ENCODE results near the gene GRID1. TPM values are rescaled to one million over a fixed set of nuclear protein-coding genes. Genes with fewer than 3 reads are reported as not detected.

GRID1 gene
- total RNA-seq, 4 donors from 2014 or later = 0.35 to 10.7 (median 1.3) TPM

DNA sequence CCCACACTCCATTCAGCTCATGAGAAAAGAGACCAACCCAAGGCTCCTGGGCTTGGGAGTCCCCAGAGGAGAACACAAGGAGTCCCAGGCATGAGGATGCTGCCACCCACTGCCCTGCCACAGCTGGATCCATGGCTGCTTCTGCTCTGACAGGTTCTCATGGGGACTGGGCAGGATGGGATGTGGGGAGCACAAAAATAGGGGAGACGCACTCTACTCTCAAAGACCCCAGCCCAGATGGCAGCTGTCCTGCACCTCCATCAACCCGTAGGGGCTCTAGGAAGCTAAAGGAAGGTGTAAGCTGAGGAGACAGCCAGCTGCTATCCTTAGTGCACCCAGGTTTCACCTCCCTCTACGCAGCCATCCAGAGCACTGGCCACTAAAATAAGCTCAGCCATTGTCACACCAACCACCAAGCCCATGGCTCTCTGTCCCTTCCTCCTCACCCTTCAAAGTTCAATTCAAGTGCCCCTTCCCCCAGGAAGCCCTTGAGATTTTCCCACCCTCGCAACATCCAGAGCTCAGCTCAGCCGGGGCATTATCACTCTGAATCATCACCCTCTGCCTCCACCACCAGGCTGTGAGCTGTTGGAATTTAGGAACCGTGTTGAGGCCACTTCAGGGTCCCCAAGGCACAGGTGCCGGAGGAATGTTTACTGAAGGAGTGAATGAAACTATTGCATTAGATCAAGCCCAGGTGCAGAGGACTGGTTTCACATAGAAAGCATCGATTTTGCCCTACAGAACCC lies 142.1 kb downstream of the GRID1 start:
- Histone ChIP-seq H3K27me3 (no peaks in the 10 kb centered on the region), H3K4me1 (no peaks in the 10 kb centered on the region), H3K27ac (no peak overlapping the region), H3K9me3 (no peaks in the 10 kb centered on the region), H3K36me3 (no peaks in the 10 kb centered on the region), H3K4me3 (no peak overlapping the region)
- DNase-seq = no peak
- TF ChIP-seq, protein P1, sequence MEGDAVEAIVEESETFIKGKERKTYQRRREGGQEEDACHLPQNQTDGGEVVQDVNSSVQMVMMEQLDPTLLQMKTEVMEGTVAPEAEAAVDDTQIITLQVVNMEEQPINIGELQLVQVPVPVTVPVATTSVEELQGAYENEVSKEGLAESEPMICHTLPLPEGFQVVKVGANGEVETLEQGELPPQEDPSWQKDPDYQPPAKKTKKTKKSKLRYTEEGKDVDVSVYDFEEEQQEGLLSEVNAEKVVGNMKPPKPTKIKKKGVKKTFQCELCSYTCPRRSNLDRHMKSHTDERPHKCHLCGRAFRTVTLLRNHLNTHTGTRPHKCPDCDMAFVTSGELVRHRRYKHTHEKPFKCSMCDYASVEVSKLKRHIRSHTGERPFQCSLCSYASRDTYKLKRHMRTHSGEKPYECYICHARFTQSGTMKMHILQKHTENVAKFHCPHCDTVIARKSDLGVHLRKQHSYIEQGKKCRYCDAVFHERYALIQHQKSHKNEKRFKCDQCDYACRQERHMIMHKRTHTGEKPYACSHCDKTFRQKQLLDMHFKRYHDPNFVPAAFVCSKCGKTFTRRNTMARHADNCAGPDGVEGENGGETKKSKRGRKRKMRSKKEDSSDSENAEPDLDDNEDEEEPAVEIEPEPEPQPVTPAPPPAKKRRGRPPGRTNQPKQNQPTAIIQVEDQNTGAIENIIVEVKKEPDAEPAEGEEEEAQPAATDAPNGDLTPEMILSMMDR (IDR thresholded peaks at IDR 0.05) = no peak
- TF ChIP-seq POLR2A (IDR thresholded peaks at IDR 0.05) = no peak

GRCh38 chr10:86223256-86223655 lies 143.3 kb downstream of the GRID1 start:
- Histone ChIP-seq H3K4me3 (no peak overlapping the region), H3K4me1 (no peaks in the 10 kb centered on the region), H3K27ac (no peak overlapping the region), H3K36me3 (no peaks in the 10 kb centered on the region), H3K9me3 (no peaks in the 10 kb centered on the region), H3K27me3 (no peaks in the 10 kb centered on the region)
- peak in 1 of 3 donors; percentile 16 for DNase-seq
- TF ChIP-seq, protein P1 (IDR thresholded peaks at IDR 0.05) = no peak
- TF ChIP-seq POLR2A (IDR thresholded peaks at IDR 0.05) = no peak

- Histone ChIP-seq H3K36me3 (no peaks in the 10 kb centered on the region), H3K4me1 (no peaks in the 10 kb centered on the region), H3K4me3 (no peak overlapping the region), H3K27me3 (no peaks in the 10 kb centered on the region), H3K27ac (no peak overlapping the region), H3K9me3 (no peaks in the 10 kb centered on the region)
- TF ChIP-seq, protein P1 (IDR thresholded peaks at IDR 0.05) = no peak
- TF ChIP-seq POLR2A (IDR thresholded peaks at IDR 0.05) = no peak
- peak in 1 of 3 donors; percentile 22 for DNase-seq
Measured at GRCh38 chr10:86222687-86223086, 143.9 kb downstream of the GRID1 start.

DNA sequence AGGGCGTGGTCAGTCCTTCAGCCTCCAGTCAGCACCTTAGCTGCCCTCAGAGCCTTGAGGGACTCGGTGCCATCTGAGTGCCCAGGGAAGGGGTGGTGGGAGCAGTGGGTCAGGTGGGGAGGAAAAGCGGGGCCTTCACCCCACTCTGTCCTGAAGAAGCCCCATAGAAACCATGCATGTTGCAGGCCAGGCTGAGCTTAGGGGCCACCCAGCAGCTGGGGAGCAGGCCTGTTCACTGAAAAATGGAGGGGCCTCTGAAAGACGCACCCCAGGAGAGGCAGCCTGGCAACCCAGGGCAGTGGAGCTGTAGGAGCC lies 144.3 kb downstream of the GRID1 start:
- Histone ChIP-seq H3K27me3 (no peaks in the 10 kb centered on the region), H3K4me3 (no peak overlapping the region), H3K4me1 (no peaks in the 10 kb centered on the region), H3K9me3 (no peaks in the 10 kb centered on the region), H3K27ac (no peak overlapping the region), H3K36me3 (no peaks in the 10 kb centered on the region)
- DNase-seq = no peak
- no peak for TF ChIP-seq POLR2A (IDR thresholded peaks at IDR 0.05)
- TF ChIP-seq, protein P1 (IDR thresholded peaks at IDR 0.05) = no peak

DNA sequence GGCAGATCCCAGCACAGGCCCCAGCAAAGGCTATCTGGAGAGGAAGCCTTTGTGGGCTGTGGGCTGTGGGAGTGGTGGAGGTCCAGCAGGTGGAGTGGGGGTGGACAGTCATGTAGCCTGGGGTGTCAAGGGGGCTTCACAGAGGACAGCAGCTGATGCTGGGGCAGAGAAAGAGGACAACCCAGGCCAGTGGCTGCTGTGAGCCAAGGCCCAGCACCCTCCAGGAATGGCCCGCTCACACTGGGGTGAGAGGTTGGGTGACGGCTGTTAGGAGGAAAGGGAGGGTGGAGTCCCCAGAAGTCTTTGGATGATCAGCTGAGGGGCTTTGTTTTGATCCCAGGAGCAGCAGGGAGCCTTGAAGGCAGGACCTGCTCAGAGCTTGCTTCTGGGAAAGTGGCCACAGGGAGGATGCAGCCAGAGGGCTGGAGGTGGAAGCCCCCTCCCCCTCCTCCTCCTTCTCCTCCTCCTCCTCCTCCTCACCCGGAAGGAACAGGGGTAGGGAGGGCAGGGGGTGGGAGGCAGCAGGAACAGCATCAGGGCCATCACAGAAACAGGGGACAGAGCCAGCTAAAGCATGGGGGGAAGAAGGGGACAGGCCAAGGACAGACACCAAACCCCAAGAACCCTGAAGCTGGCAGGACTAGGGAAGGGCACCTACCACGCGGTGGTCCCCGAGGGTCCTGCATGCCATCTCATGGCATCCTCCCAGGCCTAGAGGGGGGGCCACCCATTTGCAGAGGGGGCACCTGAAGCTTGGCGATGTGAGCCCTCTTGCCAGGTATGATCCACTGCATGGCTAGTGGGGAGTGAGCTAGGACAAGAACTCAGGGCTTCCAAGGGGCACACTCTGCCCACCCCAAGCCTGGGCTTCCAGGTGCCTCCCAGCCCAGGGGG lies 144.9 kb downstream of the GRID1 start:
- Histone ChIP-seq H3K27ac (no peak overlapping the region), H3K4me1 (no peaks in the 10 kb centered on the region), H3K9me3 (no peaks in the 10 kb centered on the region), H3K4me3 (no peak overlapping the region), H3K27me3 (no peaks in the 10 kb centered on the region), H3K36me3 (no peaks in the 10 kb centered on the region)
- no peak for TF ChIP-seq POLR2A (IDR thresholded peaks at IDR 0.05)
- TF ChIP-seq, protein P1 (IDR thresholded peaks at IDR 0.05) = no peak
- DNase-seq = peak in 1 of 3 donors; percentile 35

Measured in Peyer's patch (tissue), 4 donors.